Stimulated activated CD4-positive, alpha-beta T cell treated with anti-CD3 and anti-CD28 coated beads, Interleukin-1b, Interleukin-23, amount 100 ng/mL, for 1 hour (primary cell): ENCODE data around the gene EQTN.
A peak's percentile ranks its signal among the peaks of the same experiment; 100 is the strongest.

Experiments
- DNase-seq, 2 donors: peaks; one replicate each; pipeline ENCODE4 v3.0.0-alpha.2; 2020; ENCODE audit warnings: low read depth in 2 of 2

The EQTN gene

GRCh38 chr9:27297050-27297449, at the start of gene EQTN:
Gene EQTN (minus strand): TSS chr9:27297150. CDS start chr9:27297055, 95 bp downstream.
- DNase-seq = no peak

- no peak for DNase-seq
Measured at GRCh38 chr9:27344776-27345175, 47.8 kb upstream of the EQTN start.

- no peak for DNase-seq
Measured at GRCh38 chr9:27341545-27342294, 44.8 kb upstream of the EQTN start.

- DNase-seq = no peak
Measured at GRCh38 chr9:27340961-27341511, 44.1 kb upstream of the EQTN start.

GRCh38 chr9:27340285-27340674, 43.3 kb upstream of the EQTN start:
- DNase-seq = no peak

- no peak for DNase-seq
Measured at GRCh38 chr9:27339661-27340284, 42.8 kb upstream of the EQTN start.

- no peak for DNase-seq
Measured at GRCh38 chr9:27338527-27338903, 41.6 kb upstream of the EQTN start.

- no peak for DNase-seq
Measured at GRCh38 chr9:27337833-27338526, 41.0 kb upstream of the EQTN start.

- no peak for DNase-seq
Measured at GRCh38 chr9:27337236-27337635, 40.3 kb upstream of the EQTN start.

GRCh38 chr9:27336829-27337228, 39.9 kb upstream of the EQTN start:
- DNase-seq = no peak

- no peak for DNase-seq
Measured at GRCh38 chr9:27336126-27336525, 39.2 kb upstream of the EQTN start.

GRCh38 chr9:27335075-27335474, 38.1 kb upstream of the EQTN start:
- DNase-seq = no peak

- DNase-seq = peak in 1 of 2 donors; percentile 11
Measured at GRCh38 chr9:27333241-27334052, 36.5 kb upstream of the EQTN start.

GRCh38 chr9:27331393-27331792, 34.4 kb upstream of the EQTN start:
- no peak for DNase-seq

GRCh38 chr9:27329291-27329690, 32.3 kb upstream of the EQTN start:
- DNase-seq = no peak

GRCh38 chr9:27328483-27328882, 31.5 kb upstream of the EQTN start:
- DNase-seq = no peak

- no peak for DNase-seq
Measured at GRCh38 chr9:27311184-27311583, 14.2 kb upstream of the EQTN start.

- DNase-seq = no peak
Measured at GRCh38 chr9:27310582-27310981, 13.6 kb upstream of the EQTN start.

GRCh38 chr9:27308691-27309390, 11.9 kb upstream of the EQTN start:
- DNase-seq = no peak

- no peak for DNase-seq
Measured at GRCh38 chr9:27304521-27304920, 7.6 kb upstream of the EQTN start.

- no peak for DNase-seq
Measured at GRCh38 chr9:27303219-27303618, 6.3 kb upstream of the EQTN start.
